ENCODE results near the gene XPNPEP3. TPM values are rescaled to one million over a fixed set of nuclear protein-coding genes. Genes with fewer than 3 reads are reported as not detected.

Gene XPNPEP3
- total and polyA plus RNA-seq, 4 donors: 9.2 to 12.6 (median 10.5) TPM

GRCh38 chr22:40876907-40877306, 20.0 kb downstream of the XPNPEP3 start:
- Histone ChIP-seq H3K9me3 (ENCODE audit: control insufficient read depth, insufficient read depth, low read length) (no peaks in the 10 kb centered on the region), H3K27me3 (ENCODE audit: control insufficient read depth, insufficient read depth, low read length) (no peaks in the 10 kb centered on the region), H3K36me3 (ENCODE audit: control insufficient read depth, insufficient read depth, low read length) (peaks cover 2% of the 10 kb centered on the region), H3K27ac (ENCODE audit: low read depth, low read length) (no peak overlapping the region), H3K4me1 (ENCODE audit: control insufficient read depth, insufficient read depth, low read length) (no peaks in the 10 kb centered on the region), H3K4me3 (ENCODE audit: low read depth, low read length) (no peak overlapping the region)
- WGBS (ENCODE audit: insufficient coverage): no CpG with 5 or more reads among the region's 1 CpG
- no peak for DNase-seq (ENCODE audit: low read depth in 4 of 6, low spot score in 6 of 6)

- H3K27ac ChIP-seq (ENCODE audit: low read depth, low read length): no peak overlapping the region
- no peak overlapping the region for H3K4me3 ChIP-seq (ENCODE audit: low read depth, low read length)
- WGBS (ENCODE audit: insufficient coverage): no CpG with 5 or more reads among the region's 3 CpGs
- H3K9me3 ChIP-seq (ENCODE audit: control insufficient read depth, insufficient read depth, low read length): no peaks in the 10 kb centered on the region
- H3K27me3 ChIP-seq (ENCODE audit: control insufficient read depth, insufficient read depth, low read length): no peaks in the 10 kb centered on the region
- H3K36me3 ChIP-seq (ENCODE audit: control insufficient read depth, insufficient read depth, low read length): peaks cover 7% of the 10 kb centered on the region
- H3K4me1 ChIP-seq (ENCODE audit: control insufficient read depth, insufficient read depth, low read length): no peaks in the 10 kb centered on the region
- DNase-seq (ENCODE audit: low read depth in 4 of 6, low spot score in 6 of 6): no peak
Measured at GRCh38 chr22:40877488-40877887, 20.5 kb downstream of the XPNPEP3 start.

- H3K9me3 ChIP-seq (ENCODE audit: control insufficient read depth, insufficient read depth, low read length): no peaks in the 10 kb centered on the region
- no CpG with 5 or more reads among the region's 2 CpGs for WGBS (ENCODE audit: insufficient coverage)
- H3K4me3 ChIP-seq (ENCODE audit: low read depth, low read length): no peak overlapping the region
- no peak for DNase-seq (ENCODE audit: low read depth in 4 of 6, low spot score in 6 of 6)
- peaks cover 12% of the 10 kb centered on the region for H3K36me3 ChIP-seq (ENCODE audit: control insufficient read depth, insufficient read depth, low read length)
- H3K27me3 ChIP-seq (ENCODE audit: control insufficient read depth, insufficient read depth, low read length): no peaks in the 10 kb centered on the region
- H3K27ac ChIP-seq (ENCODE audit: low read depth, low read length): no peak overlapping the region
- no peaks in the 10 kb centered on the region for H3K4me1 ChIP-seq (ENCODE audit: control insufficient read depth, insufficient read depth, low read length)
Measured at GRCh38 chr22:40878922-40879321, 22.0 kb downstream of the XPNPEP3 start.

GRCh38 chr22:40889116-40889515, 32.2 kb downstream of the XPNPEP3 start:
- Histone ChIP-seq H3K9me3 (ENCODE audit: control insufficient read depth, insufficient read depth, low read length) (no peaks in the 10 kb centered on the region), H3K27ac (ENCODE audit: low read depth, low read length) (no peak overlapping the region), H3K4me1 (ENCODE audit: control insufficient read depth, insufficient read depth, low read length) (no peaks in the 10 kb centered on the region), H3K27me3 (ENCODE audit: control insufficient read depth, insufficient read depth, low read length) (no peaks in the 10 kb centered on the region), H3K4me3 (ENCODE audit: low read depth, low read length) (no peak overlapping the region), H3K36me3 (ENCODE audit: control insufficient read depth, insufficient read depth, low read length) (peaks cover 29% of the 10 kb centered on the region)
- no peak for DNase-seq (ENCODE audit: low read depth in 4 of 6, low spot score in 6 of 6)

- H3K9me3 ChIP-seq (ENCODE audit: control insufficient read depth, insufficient read depth, low read length): no peaks in the 10 kb centered on the region
- no peak overlapping the region for H3K4me3 ChIP-seq (ENCODE audit: low read depth, low read length)
- H3K36me3 ChIP-seq (ENCODE audit: control insufficient read depth, insufficient read depth, low read length): peaks cover 23% of the 10 kb centered on the region
- DNase-seq (ENCODE audit: low read depth in 4 of 6, low spot score in 6 of 6): no peak
- H3K4me1 ChIP-seq (ENCODE audit: control insufficient read depth, insufficient read depth, low read length): no peaks in the 10 kb centered on the region
- H3K27me3 ChIP-seq (ENCODE audit: control insufficient read depth, insufficient read depth, low read length): no peaks in the 10 kb centered on the region
- no peak overlapping the region for H3K27ac ChIP-seq (ENCODE audit: low read depth, low read length)
- no CpG with 5 or more reads among the region's 3 CpGs for WGBS (ENCODE audit: insufficient coverage)
Measured at GRCh38 chr22:40890881-40891280, 33.9 kb downstream of the XPNPEP3 start.

GRCh38 chr22:40894417-40894816, 37.5 kb downstream of the XPNPEP3 start:
- Histone ChIP-seq H3K27me3 (ENCODE audit: control insufficient read depth, insufficient read depth, low read length) (no peaks in the 10 kb centered on the region), H3K36me3 (ENCODE audit: control insufficient read depth, insufficient read depth, low read length) (peaks cover 9% of the 10 kb centered on the region), H3K9me3 (ENCODE audit: control insufficient read depth, insufficient read depth, low read length) (no peaks in the 10 kb centered on the region), H3K4me1 (ENCODE audit: control insufficient read depth, insufficient read depth, low read length) (peaks cover 4% of the 10 kb centered on the region), H3K4me3 (ENCODE audit: low read depth, low read length) (no peak overlapping the region), H3K27ac (ENCODE audit: low read depth, low read length) (no peak overlapping the region)
- DNase-seq (ENCODE audit: low read depth in 4 of 6, low spot score in 6 of 6): no peak
- WGBS (ENCODE audit: insufficient coverage): 100% methylated on average over 1 of the region's 4 CpGs

GRCh38 chr22:40898850-40899357, 42.0 kb downstream of the XPNPEP3 start:
- DNase-seq (ENCODE audit: low read depth in 4 of 6, low spot score in 6 of 6): peak; percentile 26 to 93 (median 48)
- H3K4me3 ChIP-seq (ENCODE audit: low read depth, low read length): no peak overlapping the region
- no peaks in the 10 kb centered on the region for H3K9me3 ChIP-seq (ENCODE audit: control insufficient read depth, insufficient read depth, low read length)
- WGBS (ENCODE audit: insufficient coverage): no CpG with 5 or more reads among the region's 3 CpGs
- H3K27me3 ChIP-seq (ENCODE audit: control insufficient read depth, insufficient read depth, low read length): no peaks in the 10 kb centered on the region
- peaks cover 4% of the 10 kb centered on the region for H3K4me1 ChIP-seq (ENCODE audit: control insufficient read depth, insufficient read depth, low read length)
- H3K27ac ChIP-seq (ENCODE audit: low read depth, low read length): no peak overlapping the region
- H3K36me3 ChIP-seq (ENCODE audit: control insufficient read depth, insufficient read depth, low read length): no peaks in the 10 kb centered on the region

GRCh38 chr22:40904101-40904500, 47.2 kb downstream of the XPNPEP3 start:
- no peak for DNase-seq (ENCODE audit: low read depth in 4 of 6, low spot score in 6 of 6)
- no peak overlapping the region for H3K27ac ChIP-seq (ENCODE audit: low read depth, low read length)

GRCh38 chr22:40908895-40909294, 51.9 kb downstream of the XPNPEP3 start:
- no peaks in the 10 kb centered on the region for H3K4me1 ChIP-seq (ENCODE audit: control insufficient read depth, insufficient read depth, low read length)
- H3K9me3 ChIP-seq (ENCODE audit: control insufficient read depth, insufficient read depth, low read length): no peaks in the 10 kb centered on the region
- H3K27me3 ChIP-seq (ENCODE audit: control insufficient read depth, insufficient read depth, low read length): no peaks in the 10 kb centered on the region
- no peak overlapping the region for H3K27ac ChIP-seq (ENCODE audit: low read depth, low read length)
- DNase-seq (ENCODE audit: low read depth in 4 of 6, low spot score in 6 of 6): no peak
- WGBS (ENCODE audit: insufficient coverage): 100% methylated on average over 3 of the region's 6 CpGs
- peaks cover 38% of the 10 kb centered on the region for H3K36me3 ChIP-seq (ENCODE audit: control insufficient read depth, insufficient read depth, low read length)
- H3K4me3 ChIP-seq (ENCODE audit: low read depth, low read length): no peak overlapping the region

More at GRCh38 chr22:40904101-40904500, 47.2 kb downstream of the XPNPEP3 start:
- no peaks in the 10 kb centered on the region for H3K27me3 ChIP-seq (ENCODE audit: control insufficient read depth, insufficient read depth, low read length)
- peaks cover 20% of the 10 kb centered on the region for H3K36me3 ChIP-seq (ENCODE audit: control insufficient read depth, insufficient read depth, low read length)
- no peak overlapping the region for H3K4me3 ChIP-seq (ENCODE audit: low read depth, low read length)
- H3K9me3 ChIP-seq (ENCODE audit: control insufficient read depth, insufficient read depth, low read length): no peaks in the 10 kb centered on the region
- no peaks in the 10 kb centered on the region for H3K4me1 ChIP-seq (ENCODE audit: control insufficient read depth, insufficient read depth, low read length)
- WGBS (ENCODE audit: insufficient coverage): 100% methylated on average over 1 of the region's 1 CpG

- no peak overlapping the region for H3K4me3 ChIP-seq (ENCODE audit: low read depth, low read length)
- DNase-seq (ENCODE audit: low read depth in 4 of 6, low spot score in 6 of 6): no peak
- H3K4me1 ChIP-seq (ENCODE audit: control insufficient read depth, insufficient read depth, low read length): no peaks in the 10 kb centered on the region
- no peaks in the 10 kb centered on the region for H3K9me3 ChIP-seq (ENCODE audit: control insufficient read depth, insufficient read depth, low read length)
- WGBS (ENCODE audit: insufficient coverage): no CpG with 5 or more reads among the region's 3 CpGs
- no peaks in the 10 kb centered on the region for H3K27me3 ChIP-seq (ENCODE audit: control insufficient read depth, insufficient read depth, low read length)
- H3K27ac ChIP-seq (ENCODE audit: low read depth, low read length): no peak overlapping the region
- H3K36me3 ChIP-seq (ENCODE audit: control insufficient read depth, insufficient read depth, low read length): peaks cover 41% of the 10 kb centered on the region
Measured at GRCh38 chr22:40911772-40912171, 54.8 kb downstream of the XPNPEP3 start.
